SK-N-SH treated with all-trans-retinoic acid at 6 μM for 48 hours (cell line): ENCODE data around the gene GNAQ.

ENCODE experiments used
- ATAC-seq: fragments of 200-7000 bp; cut with Tn5 transposase; 3 replicates; pipeline ENCODE4 v1.9.1; 2020; ENCODE audit warnings: mild to moderate bottlenecking, moderate library complexity
- ARNTL ChIP-seq: fragments of 450-650 bp; formaldehyde crosslinking; IDR thresholded peaks from 2 replicates; pipeline ENCODE4 v1.5.0; 2020; ENCODE audit warnings: low read depth, mild to moderate bottlenecking, moderate library complexity, borderline replicate concordance
- ESRRG ChIP-seq: fragments of 250-450 bp; sonication (Bioruptor Pico); IDR thresholded peaks from 2 replicates; pipeline ENCODE4 v1.6.1; 2021; ENCODE audit warnings: mild to moderate bottlenecking
- GLIS3 ChIP-seq: fragments of 250-450 bp; sonication (Bioruptor Pico); IDR thresholded peaks from 2 replicates; pipeline ENCODE4 v1.5.0; 2020; ENCODE audit warnings: mild to moderate bottlenecking, moderate library complexity
- ISL1 ChIP-seq: fragments of 250-450 bp; sonication (Bioruptor Pico); IDR thresholded peaks from 2 replicates; pipeline ENCODE4 v2.1.2; 2022; ENCODE audit warnings: mild to moderate bottlenecking, moderate library complexity
- OSR1 ChIP-seq: fragments of 250-450 bp; sonication (Bioruptor Pico); IDR thresholded peaks from 2 replicates; pipeline ENCODE4 v1.8.0; 2022; ENCODE audit warnings: moderate library complexity, mild to moderate bottlenecking, inconsistent platforms
- PPARA ChIP-seq: fragments of 250-450 bp; sonication (Bioruptor Pico); IDR thresholded peaks from 2 replicates; pipeline ENCODE4 v1.5.0; 2020; ENCODE audit warnings: mild to moderate bottlenecking, borderline replicate concordance
- RARB ChIP-seq: fragments of 250-450 bp; sonication (Bioruptor Pico); IDR thresholded peaks from 2 replicates; pipeline ENCODE4 v1.8.0; 2021; ENCODE audit warnings: mild to moderate bottlenecking, moderate library complexity
- SNAI2 ChIP-seq: fragments of 250-450 bp; sonication (Bioruptor Pico); IDR thresholded peaks from 2 replicates; pipeline ENCODE4 v1.5.0; 2020; ENCODE audit warnings: mild to moderate bottlenecking, moderate library complexity
- TCF4 ChIP-seq: fragments of 250-450 bp; sonication (Bioruptor Pico); IDR thresholded peaks from 2 replicates; pipeline ENCODE4 v1.8.0; 2021; ENCODE audit warnings: mild to moderate bottlenecking, moderate library complexity, borderline replicate concordance
- TOX ChIP-seq: fragments of 250-450 bp; sonication (Bioruptor Pico); IDR thresholded peaks from 2 replicates; pipeline ENCODE4 v1.8.0; 2021; ENCODE audit warnings: mild to moderate bottlenecking, moderate library complexity, borderline replicate concordance
- ZC3H10 ChIP-seq: fragments of 250-450 bp; sonication (Bioruptor Pico); IDR thresholded peaks from 2 replicates; pipeline ENCODE4 v1.5.1; 2021; ENCODE audit warnings: mild to moderate bottlenecking, moderate library complexity
- ZFP3 ChIP-seq: fragments of 250-450 bp; sonication (Bioruptor Pico); IDR thresholded peaks from 2 replicates; pipeline ENCODE4 v1.5.0; 2020; ENCODE audit warnings: mild to moderate bottlenecking, moderate library complexity
- ZFP30 ChIP-seq: fragments of 450-650 bp; formaldehyde crosslinking; IDR thresholded peaks from 2 replicates; pipeline ENCODE4 v1.5.0; 2022; ENCODE audit warnings: mild to moderate bottlenecking, moderate library complexity
- ZNF565 ChIP-seq: fragments of 450-650 bp; formaldehyde crosslinking; conservative IDR thresholded peaks from 2 replicates; pipeline ENCODE4 v1.5.0; 2020; ENCODE audit warnings: low read depth, mild to moderate bottlenecking, moderate library complexity
- ZNF70 ChIP-seq: fragments of 450-650 bp; formaldehyde crosslinking; IDR thresholded peaks from 2 replicates; pipeline ENCODE4 v1.5.0; 2020; ENCODE audit warnings: mild to moderate bottlenecking, moderate library complexity
- ZNF8 ChIP-seq: fragments of 450-650 bp; formaldehyde crosslinking; IDR thresholded peaks from 2 replicates; pipeline ENCODE4 v1.5.0; 2020; ENCODE audit warnings: mild to moderate bottlenecking, moderate library complexity
- TF ChIP-seq, protein P1 (sequence below): fragments of 250-450 bp; sonication (Bioruptor Pico); IDR thresholded peaks from 2 replicates; pipeline ENCODE4 v1.8.0; 2021; ENCODE audit warnings: low read depth, mild to moderate bottlenecking, moderate library complexity, borderline replicate concordance
- TF ChIP-seq, protein P2 (sequence below): fragments of 250-450 bp; sonication (Bioruptor Pico); IDR thresholded peaks from 2 replicates; pipeline ENCODE4 v1.5.0; 2020; ENCODE audit warnings: mild to moderate bottlenecking, moderate library complexity
- TF ChIP-seq, protein P3 (sequence below): fragments of 250-450 bp; sonication (Bioruptor Pico); IDR thresholded peaks from 2 replicates; pipeline ENCODE4 v1.5.1; 2020; ENCODE audit warnings: low read depth, mild to moderate bottlenecking, moderate library complexity
- TF ChIP-seq, protein P4 (sequence below): fragments of 250-450 bp; sonication (Bioruptor Pico); IDR thresholded peaks from 2 replicates; pipeline ENCODE4 v1.8.0; 2020; ENCODE audit warnings: mild to moderate bottlenecking, moderate library complexity, borderline replicate concordance

The GNAQ gene

DNA sequence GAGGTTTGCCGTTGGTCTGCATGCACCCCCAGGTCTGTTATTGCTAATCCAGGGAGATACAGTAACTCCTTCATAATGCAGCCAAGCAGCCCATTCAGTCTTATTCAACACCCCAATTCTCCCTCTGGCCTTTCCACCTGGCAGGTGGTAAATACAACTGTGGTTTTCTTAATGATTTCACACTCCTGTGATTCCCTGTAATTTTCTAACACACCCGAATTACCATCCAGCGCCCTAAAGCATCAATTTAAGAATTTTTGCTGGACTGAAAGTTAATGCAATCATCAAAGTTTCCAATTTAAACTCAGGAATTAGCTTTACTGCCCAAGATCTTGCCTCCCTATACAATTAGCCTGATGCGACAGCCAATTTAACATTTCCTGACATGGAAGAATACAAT is 62.5 kb downstream of the GNAQ start:
- ATAC-seq, result no peak
- TF ChIP-seq ESRRG (no peak), ZNF565 (CRISPR knock-in tag) (no peak), RARB (CRISPR knock-in tag) (no peak), ZFP30 (CRISPR knock-in tag) (no peak), ISL1 (CRISPR knock-in tag) (no peak)

DNA sequence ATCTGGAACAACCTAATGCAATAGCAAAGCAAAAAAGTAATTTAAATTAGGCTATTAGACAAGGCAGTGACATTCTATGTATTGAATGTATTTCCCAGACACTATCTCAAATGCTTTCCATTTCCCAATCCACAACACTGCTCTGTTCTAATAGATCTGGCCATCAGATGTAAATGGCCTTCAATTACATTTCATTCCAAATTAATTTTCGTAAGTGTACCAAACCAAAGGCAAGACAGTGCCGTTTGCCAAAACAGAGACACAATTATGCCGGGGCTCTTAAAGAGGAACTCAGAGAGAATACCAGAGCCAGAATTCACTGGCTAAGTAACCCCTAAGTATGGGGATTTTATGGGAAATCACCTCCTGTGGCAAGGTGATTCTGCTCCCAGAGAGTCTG is 63.1 kb downstream of the GNAQ start:
- ATAC-seq, result no peak; the same call in 2 of the 3 replicates
- peak; percentile 75 for TF ChIP-seq ZNF8 (CRISPR knock-in tag)
- TF ChIP-seq, protein P1, sequence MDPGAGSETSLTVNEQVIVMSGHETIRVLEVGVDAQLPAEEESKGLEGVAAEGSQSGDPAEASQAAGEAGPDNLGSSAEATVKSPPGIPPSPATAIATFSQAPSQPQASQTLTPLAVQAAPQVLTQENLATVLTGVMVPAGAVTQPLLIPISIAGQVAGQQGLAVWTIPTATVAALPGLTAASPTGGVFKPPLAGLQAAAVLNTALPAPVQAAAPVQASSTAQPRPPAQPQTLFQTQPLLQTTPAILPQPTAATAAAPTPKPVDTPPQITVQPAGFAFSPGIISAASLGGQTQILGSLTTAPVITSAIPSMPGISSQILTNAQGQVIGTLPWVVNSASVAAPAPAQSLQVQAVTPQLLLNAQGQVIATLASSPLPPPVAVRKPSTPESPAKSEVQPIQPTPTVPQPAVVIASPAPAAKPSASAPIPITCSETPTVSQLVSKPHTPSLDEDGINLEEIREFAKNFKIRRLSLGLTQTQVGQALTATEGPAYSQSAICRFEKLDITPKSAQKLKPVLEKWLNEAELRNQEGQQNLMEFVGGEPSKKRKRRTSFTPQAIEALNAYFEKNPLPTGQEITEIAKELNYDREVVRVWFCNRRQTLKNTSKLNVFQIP (CRISPR knock-in tag), result no peak
- TF ChIP-seq, all 23 proteins: peak for 1

DNA sequence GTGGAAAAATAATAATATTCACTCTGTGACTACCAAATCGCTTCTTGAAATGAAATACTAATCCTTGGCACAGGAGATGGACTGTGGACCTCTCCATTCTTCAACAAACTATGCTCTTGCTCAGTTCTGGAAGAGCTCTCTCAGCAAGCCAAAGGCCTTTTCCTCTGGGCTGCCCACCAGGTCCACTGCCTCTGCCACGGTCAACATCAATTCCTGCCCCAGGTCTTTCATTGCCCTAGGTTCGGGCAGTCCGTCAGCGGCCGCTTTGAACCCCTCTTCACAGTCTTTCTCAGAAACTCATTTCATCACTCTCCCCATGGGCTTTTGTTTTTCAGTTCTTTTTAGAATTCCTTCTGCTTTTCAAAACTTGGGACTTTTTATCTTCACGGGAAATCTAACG is 64.9 kb downstream of the GNAQ start:
- ATAC-seq, result peak; percentile 25; the same call in 1 of the 3 replicates

DNA sequence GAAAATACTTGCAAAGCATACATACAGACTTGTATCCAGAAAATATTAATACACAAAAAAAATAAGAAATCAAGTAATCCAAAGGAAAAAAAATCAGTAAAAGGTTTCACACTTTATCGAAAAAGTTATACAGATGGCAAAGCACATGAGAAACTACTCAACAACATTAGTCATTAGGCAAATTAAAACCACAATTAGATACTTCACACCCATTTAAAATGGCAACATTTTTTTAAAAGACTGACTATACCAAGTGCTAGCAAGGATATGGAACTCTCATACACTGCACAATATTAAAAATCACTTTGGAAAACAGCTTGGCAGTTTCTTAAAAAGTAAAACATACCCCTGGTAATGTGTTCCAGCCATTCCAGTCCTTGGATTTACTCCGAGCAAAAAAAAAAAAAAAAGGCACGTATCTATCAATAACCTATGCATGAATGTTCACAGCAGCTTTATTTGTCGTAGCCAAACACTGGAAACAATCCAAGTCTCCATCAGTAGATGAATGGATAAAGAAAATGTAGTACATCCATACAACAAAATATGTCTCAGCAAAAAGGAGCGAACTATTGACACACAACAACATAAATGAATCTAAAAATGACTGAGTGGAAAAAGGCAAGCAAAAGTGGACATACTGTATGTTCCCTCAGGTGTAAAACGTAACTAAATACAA is 66.0 kb downstream of the GNAQ start:
- no peak for ATAC-seq
- TF ChIP-seq, protein P2, sequence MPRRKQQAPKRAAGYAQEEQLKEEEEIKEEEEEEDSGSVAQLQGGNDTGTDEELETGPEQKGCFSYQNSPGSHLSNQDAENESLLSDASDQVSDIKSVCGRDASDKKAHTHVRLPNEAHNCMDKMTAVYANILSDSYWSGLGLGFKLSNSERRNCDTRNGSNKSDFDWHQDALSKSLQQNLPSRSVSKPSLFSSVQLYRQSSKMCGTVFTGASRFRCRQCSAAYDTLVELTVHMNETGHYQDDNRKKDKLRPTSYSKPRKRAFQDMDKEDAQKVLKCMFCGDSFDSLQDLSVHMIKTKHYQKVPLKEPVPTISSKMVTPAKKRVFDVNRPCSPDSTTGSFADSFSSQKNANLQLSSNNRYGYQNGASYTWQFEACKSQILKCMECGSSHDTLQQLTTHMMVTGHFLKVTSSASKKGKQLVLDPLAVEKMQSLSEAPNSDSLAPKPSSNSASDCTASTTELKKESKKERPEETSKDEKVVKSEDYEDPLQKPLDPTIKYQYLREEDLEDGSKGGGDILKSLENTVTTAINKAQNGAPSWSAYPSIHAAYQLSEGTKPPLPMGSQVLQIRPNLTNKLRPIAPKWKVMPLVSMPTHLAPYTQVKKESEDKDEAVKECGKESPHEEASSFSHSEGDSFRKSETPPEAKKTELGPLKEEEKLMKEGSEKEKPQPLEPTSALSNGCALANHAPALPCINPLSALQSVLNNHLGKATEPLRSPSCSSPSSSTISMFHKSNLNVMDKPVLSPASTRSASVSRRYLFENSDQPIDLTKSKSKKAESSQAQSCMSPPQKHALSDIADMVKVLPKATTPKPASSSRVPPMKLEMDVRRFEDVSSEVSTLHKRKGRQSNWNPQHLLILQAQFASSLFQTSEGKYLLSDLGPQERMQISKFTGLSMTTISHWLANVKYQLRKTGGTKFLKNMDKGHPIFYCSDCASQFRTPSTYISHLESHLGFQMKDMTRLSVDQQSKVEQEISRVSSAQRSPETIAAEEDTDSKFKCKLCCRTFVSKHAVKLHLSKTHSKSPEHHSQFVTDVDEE, result no peak
- TF ChIP-seq PPARA (CRISPR knock-in tag) (no peak), TCF4 (no peak), ISL1 (CRISPR knock-in tag) (no peak), ZNF70 (CRISPR knock-in tag) (no peak), ZFP3 (CRISPR knock-in tag) (no peak), ZNF8 (CRISPR knock-in tag) (no peak), SNAI2 (CRISPR knock-in tag) (no peak), ARNTL (CRISPR knock-in tag) (no peak), GLIS3 (CRISPR knock-in tag) (no peak), ESRRG (no peak), TOX (CRISPR knock-in tag) (no peak), ZC3H10 (CRISPR knock-in tag) (no peak)
- TF ChIP-seq, protein P3, sequence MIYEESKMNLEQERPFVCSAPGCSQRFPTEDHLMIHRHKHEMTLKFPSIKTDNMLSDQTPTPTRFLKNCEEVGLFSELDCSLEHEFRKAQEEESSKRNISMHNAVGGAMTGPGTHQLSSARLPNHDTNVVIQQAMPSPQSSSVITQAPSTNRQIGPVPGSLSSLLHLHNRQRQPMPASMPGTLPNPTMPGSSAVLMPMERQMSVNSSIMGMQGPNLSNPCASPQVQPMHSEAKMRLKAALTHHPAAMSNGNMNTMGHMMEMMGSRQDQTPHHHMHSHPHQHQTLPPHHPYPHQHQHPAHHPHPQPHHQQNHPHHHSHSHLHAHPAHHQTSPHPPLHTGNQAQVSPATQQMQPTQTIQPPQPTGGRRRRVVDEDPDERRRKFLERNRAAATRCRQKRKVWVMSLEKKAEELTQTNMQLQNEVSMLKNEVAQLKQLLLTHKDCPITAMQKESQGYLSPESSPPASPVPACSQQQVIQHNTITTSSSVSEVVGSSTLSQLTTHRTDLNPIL, result no peak
- TF ChIP-seq, protein P4, sequence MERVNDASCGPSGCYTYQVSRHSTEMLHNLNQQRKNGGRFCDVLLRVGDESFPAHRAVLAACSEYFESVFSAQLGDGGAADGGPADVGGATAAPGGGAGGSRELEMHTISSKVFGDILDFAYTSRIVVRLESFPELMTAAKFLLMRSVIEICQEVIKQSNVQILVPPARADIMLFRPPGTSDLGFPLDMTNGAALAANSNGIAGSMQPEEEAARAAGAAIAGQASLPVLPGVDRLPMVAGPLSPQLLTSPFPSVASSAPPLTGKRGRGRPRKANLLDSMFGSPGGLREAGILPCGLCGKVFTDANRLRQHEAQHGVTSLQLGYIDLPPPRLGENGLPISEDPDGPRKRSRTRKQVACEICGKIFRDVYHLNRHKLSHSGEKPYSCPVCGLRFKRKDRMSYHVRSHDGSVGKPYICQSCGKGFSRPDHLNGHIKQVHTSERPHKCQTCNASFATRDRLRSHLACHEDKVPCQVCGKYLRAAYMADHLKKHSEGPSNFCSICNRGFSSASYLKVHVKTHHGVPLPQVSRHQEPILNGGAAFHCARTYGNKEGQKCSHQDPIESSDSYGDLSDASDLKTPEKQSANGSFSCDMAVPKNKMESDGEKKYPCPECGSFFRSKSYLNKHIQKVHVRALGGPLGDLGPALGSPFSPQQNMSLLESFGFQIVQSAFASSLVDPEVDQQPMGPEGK (CRISPR knock-in tag), result no peak
- TF ChIP-seq, protein P1 (CRISPR knock-in tag), result no peak

More for the DNA sequence above, 64.9 kb downstream of the GNAQ start:
- TF ChIP-seq OSR1, result no peak
- no peak for TF ChIP-seq RARB (CRISPR knock-in tag)
- TF ChIP-seq PPARA (CRISPR knock-in tag), result no peak
- TF ChIP-seq, protein P4 (CRISPR knock-in tag), result no peak
- no peak for TF ChIP-seq ZNF70 (CRISPR knock-in tag)
- no peak for TF ChIP-seq ESRRG
- TF ChIP-seq, protein P1 (CRISPR knock-in tag), result no peak
